Activated naive CD4-positive, alpha-beta T cell treated with anti-CD3 and anti-CD28 coated beads for 36 hours (primary cell): ENCODE measurements around the gene CTNNB1. TPM values are rescaled to one million over a fixed set of nuclear protein-coding genes. Genes with fewer than 3 reads are reported as not detected.
A peak's percentile ranks its signal among the peaks of the same experiment; 100 is the strongest.

Experiments used
- CTCF ChIA-PET: fragments of 350-600 bp; sonication (Branson Sonifier 250); formaldehyde crosslinking; loops from one replicate; lab custom pipeline; 2021; ENCODE audit warnings: antibody characterized with exemption; lab: Charles Lee
- DNase-seq: peaks from one replicate; pipeline ENCODE4 v3.0.0-alpha.2; 2020
- H3K27ac Mint-ChIP-seq: one replicate; pipeline ENCODE4 v1.8.0; 2021; ENCODE audit warnings: mild to moderate bottlenecking, mixed read lengths
- H3K27me3 Mint-ChIP-seq: one replicate; pipeline ENCODE4 v1.8.0; 2021; ENCODE audit warnings: low read depth, mixed read lengths
- H3K36me3 Mint-ChIP-seq: one replicate; pipeline ENCODE4 v1.8.0; 2021; ENCODE audit warnings: low read depth, mixed read lengths
- H3K4me1 Mint-ChIP-seq: one replicate; pipeline ENCODE4 v1.8.0; 2021; ENCODE audit warnings: low read depth, mixed read lengths
- H3K4me3 Mint-ChIP-seq: one replicate; pipeline ENCODE4 v1.8.0; 2021; ENCODE audit warnings: mild to moderate bottlenecking, moderate library complexity, mixed read lengths
- H3K9me3 Mint-ChIP-seq: one replicate; pipeline ENCODE4 v1.8.0; 2021; ENCODE audit warnings: mixed read lengths
- intact Hi-C: fragments of 100-400 bp; cut with micrococcal nuclease; formaldehyde crosslinking; loops from one replicate; pipeline ENCODE4 v1.15.1; 2023
- total RNA-seq, 2 experiments: library from RNA; stranded (reverse); gene quantifications; one replicate each; pipeline ENCODE4 v1.2.3, GENCODE V29; 2021

CTNNB1 gene
- total RNA-seq, 2 experiments from 2014 or later, result 106 to 115 TPM

GRCh38 chr3:41175365-41175764 lies 23.9 kb upstream of the CTNNB1 start:
- Mint-ChIP-seq H3K27ac (no peak overlapping the region), H3K27me3 (peaks cover 8% of the 10 kb centered on the region), H3K9me3 (no peaks in the 10 kb centered on the region), H3K4me3 (no peak overlapping the region), H3K4me1 (no peaks in the 10 kb centered on the region), H3K36me3 (no peaks in the 10 kb centered on the region)
- DNase-seq, result no peak
- CTCF ChIA-PET, result no interaction called here
- intact Hi-C loops, result no loop called here

- Mint-ChIP-seq H3K36me3 (no peaks in the 10 kb centered on the region), H3K4me1 (no peaks in the 10 kb centered on the region), H3K9me3 (no peaks in the 10 kb centered on the region), H3K27ac (no peak overlapping the region), H3K27me3 (peaks cover 2% of the 10 kb centered on the region), H3K4me3 (no peak overlapping the region)
- CTCF ChIA-PET, result no interaction called here
- intact Hi-C loops, result no loop called here
- no peak for DNase-seq
These were observed 22.7 kb upstream of the CTNNB1 start for GRCh38 chr3:41176596-41176995.

DNA sequence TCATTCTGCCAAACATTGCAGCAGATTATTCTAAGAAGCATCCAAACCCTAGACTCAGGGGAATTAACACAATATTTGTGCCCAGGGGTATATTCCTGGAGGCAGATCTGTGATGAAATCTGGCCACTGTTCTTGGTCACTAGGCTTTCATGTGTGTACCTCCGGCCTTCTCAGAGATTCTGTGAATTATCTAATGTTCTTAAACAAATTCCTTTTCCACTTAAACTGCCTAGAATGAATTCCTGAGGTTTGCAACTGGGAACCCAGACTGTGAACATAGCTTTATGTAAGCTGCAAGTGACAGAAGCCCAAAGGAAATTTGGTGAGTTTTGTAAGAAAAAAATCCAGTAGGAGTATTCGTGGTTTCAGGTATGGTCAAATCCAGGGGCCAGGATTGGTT lies 20.7 kb upstream of the CTNNB1 start:
- no peak overlapping the region for H3K27ac Mint-ChIP-seq
- CTCF ChIA-PET, result interaction anchor here (0.7 kb wide), 1 partner anchor 1357 kb away, joined by 3 read pairs; no protein-coding TSS in a partner anchor
- H3K36me3 Mint-ChIP-seq, result no peaks in the 10 kb centered on the region
- no peak overlapping the region for H3K4me3 Mint-ChIP-seq
- H3K27me3 Mint-ChIP-seq, result peaks cover 5% of the 10 kb centered on the region
- no peak for DNase-seq
- H3K9me3 Mint-ChIP-seq, result no peaks in the 10 kb centered on the region
- intact Hi-C loops, result no loop called here
- no peaks in the 10 kb centered on the region for H3K4me1 Mint-ChIP-seq

DNA sequence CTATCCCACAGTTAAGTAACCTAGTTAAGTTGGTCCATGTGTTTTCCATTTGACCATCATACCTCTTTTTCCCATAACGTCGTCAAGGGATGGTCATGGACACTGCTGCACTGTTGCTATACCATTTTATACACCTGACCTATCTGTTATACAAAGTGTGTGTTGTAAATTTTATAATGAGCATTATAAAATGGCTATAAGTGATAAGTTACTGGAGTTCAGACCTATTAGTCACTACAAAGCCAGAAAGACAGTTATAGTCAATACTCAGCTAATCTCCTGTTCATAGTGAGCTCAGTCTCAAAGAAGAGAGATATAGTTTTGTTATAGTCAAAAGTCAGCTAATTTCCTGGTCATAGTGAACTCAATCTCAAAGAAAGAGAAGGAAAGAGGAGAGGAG lies 18.9 kb upstream of the CTNNB1 start:
- Mint-ChIP-seq H3K9me3 (no peaks in the 10 kb centered on the region), H3K27me3 (peaks cover 5% of the 10 kb centered on the region), H3K4me3 (no peak overlapping the region), H3K36me3 (no peaks in the 10 kb centered on the region), H3K27ac (no peak overlapping the region), H3K4me1 (no peaks in the 10 kb centered on the region)
- no peak for DNase-seq
- intact Hi-C loops, result no loop called here
- CTCF ChIA-PET, result interaction anchor here (1.2 to 1.7 kb wide), 2 partner anchors 9 to 11 kb away, joined by 4 to 6 read pairs; no protein-coding TSS in a partner anchor

DNA sequence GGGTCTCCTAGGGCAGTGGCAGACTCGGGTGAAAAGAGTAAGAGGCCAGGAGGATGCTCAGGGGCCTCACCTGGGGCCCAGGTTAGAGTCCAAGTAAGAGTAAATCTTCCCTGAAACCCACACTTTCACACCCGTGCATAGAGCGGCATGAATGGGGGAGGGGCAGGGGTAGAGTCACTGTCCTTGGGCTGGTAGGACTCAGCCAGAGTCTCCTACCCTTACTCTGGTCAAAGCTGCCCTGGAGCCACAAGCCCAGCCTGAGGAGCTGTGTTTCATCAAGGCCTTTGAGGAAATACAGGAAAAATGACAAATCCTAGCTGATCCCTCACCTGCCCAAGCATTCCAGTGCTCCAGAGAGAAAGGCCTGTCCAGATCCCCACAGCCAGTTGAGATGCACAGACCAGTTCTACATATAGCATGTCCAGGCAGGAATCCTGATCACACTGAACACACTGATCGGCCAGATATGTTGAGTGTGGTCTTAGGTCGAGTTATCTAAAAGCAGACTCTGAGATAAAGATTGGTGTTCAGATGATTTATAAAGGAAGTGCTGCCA lies 16.7 kb upstream of the CTNNB1 start:
- Mint-ChIP-seq H3K4me3 (no peak overlapping the region), H3K27ac (no peak overlapping the region), H3K27me3 (peaks cover 3% of the 10 kb centered on the region), H3K36me3 (no peaks in the 10 kb centered on the region), H3K9me3 (no peaks in the 10 kb centered on the region), H3K4me1 (peaks cover 4% of the 10 kb centered on the region)
- CTCF ChIA-PET, result no interaction called here
- no peak for DNase-seq
- intact Hi-C loops, result no loop called here

GRCh38 chr3:41184394-41184793 lies 14.9 kb upstream of the CTNNB1 start:
- Mint-ChIP-seq H3K27me3 (peaks cover 3% of the 10 kb centered on the region), H3K4me3 (no peak overlapping the region), H3K9me3 (no peaks in the 10 kb centered on the region), H3K36me3 (no peaks in the 10 kb centered on the region), H3K4me1 (peaks cover 16% of the 10 kb centered on the region), H3K27ac (no peak overlapping the region)
- DNase-seq, result no peak
- CTCF ChIA-PET, result no interaction called here
- intact Hi-C loops, result no loop called here

- Mint-ChIP-seq H3K36me3 (no peaks in the 10 kb centered on the region), H3K9me3 (no peaks in the 10 kb centered on the region), H3K4me3 (no peak overlapping the region), H3K27me3 (peaks cover 5% of the 10 kb centered on the region), H3K4me1 (peaks cover 29% of the 10 kb centered on the region), H3K27ac (no peak overlapping the region)
- CTCF ChIA-PET, result interaction anchor here (0.6 kb wide), 1 partner anchor 77 kb away, joined by 3 read pairs; no protein-coding TSS in a partner anchor
- DNase-seq, result no peak
- intact Hi-C loops, result no loop called here
These were observed 13.0 kb upstream of the CTNNB1 start for GRCh38 chr3:41186297-41186696.

GRCh38 chr3:41188306-41188705 lies 11.0 kb upstream of the CTNNB1 start:
- H3K4me3 Mint-ChIP-seq, result no peak overlapping the region
- intact Hi-C loops, result loop anchor here (1.0 kb wide), 3 partner anchors 11 to 71 kb away; partner anchors contain the start of gene CTNNB1
- H3K36me3 Mint-ChIP-seq, result no peaks in the 10 kb centered on the region

GRCh38 chr3:41190509-41191284 lies 8.6 kb upstream of the CTNNB1 start:
- Mint-ChIP-seq H3K27me3 (peaks cover 1% of the 10 kb centered on the region), H3K9me3 (no peaks in the 10 kb centered on the region), H3K4me3 (no peak overlapping the region), H3K36me3 (no peaks in the 10 kb centered on the region), H3K27ac (no peak overlapping the region), H3K4me1 (peaks cover 29% of the 10 kb centered on the region)
- DNase-seq, result peak; percentile 21
- CTCF ChIA-PET, result interaction anchor here (0.7 to 1.0 kb wide), 3 partner anchors 8 to 10 kb away, joined by 3 to 6 read pairs (median 3); partner anchors contain the start of gene CTNNB1
- intact Hi-C loops, result no loop called here

More at GRCh38 chr3:41188306-41188705, 11.0 kb upstream of the CTNNB1 start:
- Mint-ChIP-seq H3K4me1 (peaks cover 29% of the 10 kb centered on the region), H3K27me3 (peaks cover 1% of the 10 kb centered on the region), H3K9me3 (no peaks in the 10 kb centered on the region), H3K27ac (no peak overlapping the region)
- peak; percentile 51 for DNase-seq
- CTCF ChIA-PET, result interaction anchor here (0.5 kb wide), 1 partner anchor 16 kb away, joined by 3 read pairs; no protein-coding TSS in a partner anchor

DNA sequence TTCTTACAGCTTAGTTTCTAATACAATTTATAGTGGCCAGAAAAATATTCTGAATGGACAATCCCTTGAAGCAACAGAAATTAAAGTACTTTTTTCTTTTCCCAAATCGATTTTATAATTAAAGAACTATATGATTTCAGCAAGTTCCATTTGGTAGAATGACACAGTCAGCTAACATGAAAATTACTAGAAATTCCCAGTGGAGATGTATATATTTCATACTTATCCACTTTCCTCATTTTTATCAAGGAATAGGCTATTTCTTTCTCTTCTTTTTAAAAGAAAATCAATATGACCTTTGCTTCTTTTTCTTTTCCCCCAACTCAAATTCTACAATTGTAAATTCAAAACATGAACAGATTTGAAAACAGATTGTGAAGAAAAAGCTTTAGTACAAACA lies 6.4 kb upstream of the CTNNB1 start:
- H3K36me3 Mint-ChIP-seq, result no peaks in the 10 kb centered on the region
- intact Hi-C loops, result no loop called here
- H3K27me3 Mint-ChIP-seq, result peaks cover 5% of the 10 kb centered on the region
- no peak overlapping the region for H3K4me3 Mint-ChIP-seq
- H3K4me1 Mint-ChIP-seq, result peaks cover 23% of the 10 kb centered on the region
- no peaks in the 10 kb centered on the region for H3K9me3 Mint-ChIP-seq
- CTCF ChIA-PET, result interaction anchor here (0.6 to 1.4 kb wide), 3 partner anchors 10 to 867 kb away, joined by 3 to 5 read pairs (median 3); no protein-coding TSS in a partner anchor
- no peak for DNase-seq
- H3K27ac Mint-ChIP-seq, result no peak overlapping the region

DNA sequence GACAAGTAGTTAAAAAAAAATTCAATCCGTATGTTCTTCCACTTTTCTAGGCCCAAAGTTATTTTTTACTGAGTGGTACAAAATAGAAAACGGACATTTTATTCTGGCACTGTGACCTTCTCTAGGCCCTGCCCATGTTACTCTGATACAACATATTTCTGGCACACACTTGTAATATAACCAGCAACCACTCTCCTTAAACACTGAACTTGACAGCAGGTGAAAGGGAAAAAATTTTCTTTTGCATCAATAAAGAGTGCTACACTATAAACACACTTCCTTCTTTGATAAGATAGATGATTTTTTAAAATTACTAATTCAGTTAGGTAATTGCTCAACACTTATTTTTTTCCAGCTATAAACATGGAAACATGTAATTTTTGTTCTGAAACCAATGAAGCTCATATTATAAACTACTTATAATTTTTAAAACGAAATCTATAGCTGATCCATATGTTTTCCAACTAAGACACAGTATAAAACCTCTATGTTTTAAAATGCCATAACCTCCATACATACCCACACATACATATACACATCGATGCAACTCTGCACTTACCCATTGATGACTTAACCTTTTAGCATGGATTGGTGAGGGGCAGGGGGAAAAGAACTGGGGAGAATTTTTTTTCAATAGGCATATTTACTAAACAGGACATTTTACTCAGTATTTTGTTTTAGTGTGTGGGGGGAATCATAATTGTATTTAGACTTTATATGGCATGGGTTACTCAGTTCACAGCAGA lies 5.3 kb upstream of the CTNNB1 start:
- Mint-ChIP-seq H3K4me1 (peaks cover 14% of the 10 kb centered on the region), H3K27ac (no peak overlapping the region), H3K4me3 (no peak overlapping the region), H3K36me3 (no peaks in the 10 kb centered on the region), H3K27me3 (peaks cover 5% of the 10 kb centered on the region), H3K9me3 (no peaks in the 10 kb centered on the region)
- intact Hi-C loops, result no loop called here
- no peak for DNase-seq
- CTCF ChIA-PET, result no interaction called here

DNA sequence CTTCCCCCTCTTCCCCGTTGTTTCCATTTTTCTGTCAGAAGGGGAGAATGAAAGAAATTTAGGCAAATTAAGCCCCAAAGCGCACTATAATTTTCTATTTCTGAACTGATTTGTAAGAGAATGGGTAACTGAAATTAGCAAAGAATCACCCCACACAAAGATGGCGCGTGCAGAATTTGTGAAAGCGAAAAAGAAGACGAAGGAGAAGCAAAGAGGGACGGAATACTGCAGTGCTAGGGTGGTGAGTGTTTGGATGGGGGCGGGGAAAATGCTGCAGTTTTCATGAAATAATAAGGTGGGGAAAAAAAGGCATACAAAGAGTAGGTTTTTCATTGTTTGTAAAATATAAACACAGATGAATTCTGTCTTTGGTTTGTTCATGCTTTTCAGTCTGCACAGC lies 4.6 kb upstream of the CTNNB1 start:
- Mint-ChIP-seq H3K9me3 (no peaks in the 10 kb centered on the region), H3K4me1 (peaks cover 11% of the 10 kb centered on the region), H3K27me3 (peaks cover 5% of the 10 kb centered on the region), H3K27ac (no peak overlapping the region), H3K4me3 (no peak overlapping the region), H3K36me3 (no peaks in the 10 kb centered on the region)
- no peak for DNase-seq
- CTCF ChIA-PET, result no interaction called here
- intact Hi-C loops, result loop anchor here (5.0 kb wide), 1 partner anchor 768 kb away; the partner anchor contains the start of gene ULK4
